ENCODE results near the gene TGFBR3.
A peak's percentile ranks its signal among the peaks of the same experiment; 100 is the strongest.

TGFBR3 gene

DNA sequence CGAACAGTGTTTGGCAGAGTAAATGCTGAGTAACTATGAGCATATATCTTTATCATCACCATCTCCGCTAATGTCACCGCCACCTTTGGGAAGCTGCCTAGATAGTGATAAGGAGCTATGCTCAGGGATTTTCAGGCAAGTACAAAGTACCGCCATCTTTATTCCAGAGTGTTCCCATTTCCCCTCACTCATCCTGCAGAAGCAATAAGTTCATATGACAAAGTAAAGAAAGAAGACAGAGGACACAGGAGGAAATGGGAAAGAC is 89.6 kb downstream of the TGFBR3 start:
- no peak for DNase-seq

DNA sequence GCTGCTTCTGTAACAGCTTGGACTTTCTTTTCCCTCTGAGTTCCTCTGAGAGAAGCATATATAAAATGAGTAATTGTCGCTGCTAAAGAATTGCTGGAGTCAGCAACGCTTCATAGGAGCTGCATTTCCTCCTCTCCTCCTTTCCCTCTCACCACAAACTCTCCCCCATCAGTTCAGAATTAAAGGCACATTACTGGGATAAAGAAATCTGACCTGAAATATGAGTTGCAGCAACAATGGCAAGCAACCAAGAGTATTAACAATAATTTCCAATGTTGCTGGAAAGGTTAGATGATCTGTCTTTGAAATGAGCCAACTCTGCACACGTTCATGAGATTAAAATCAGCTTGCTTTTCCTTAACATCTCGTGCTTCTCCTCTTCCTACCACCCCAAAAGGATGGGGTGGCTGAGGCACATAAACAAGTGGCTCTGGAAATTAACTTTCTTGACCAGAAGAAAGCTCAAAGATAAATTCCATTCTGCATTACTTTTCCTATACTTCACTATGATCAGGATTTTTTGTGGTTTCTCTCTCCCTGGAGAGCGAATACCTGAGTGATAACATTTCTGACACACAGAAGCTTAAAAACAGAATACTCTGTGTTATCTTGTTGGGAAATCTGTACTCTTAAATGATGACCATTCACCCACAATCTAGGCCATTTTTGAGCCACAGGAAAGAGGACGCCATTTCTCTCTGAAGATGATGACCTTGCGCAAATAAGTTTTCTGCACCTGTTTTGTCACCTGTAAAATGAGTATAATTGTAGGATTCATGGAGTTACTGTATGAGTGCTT is 90.2 kb downstream of the TGFBR3 start:
- DNase-seq: peak; percentile 30

DNA sequence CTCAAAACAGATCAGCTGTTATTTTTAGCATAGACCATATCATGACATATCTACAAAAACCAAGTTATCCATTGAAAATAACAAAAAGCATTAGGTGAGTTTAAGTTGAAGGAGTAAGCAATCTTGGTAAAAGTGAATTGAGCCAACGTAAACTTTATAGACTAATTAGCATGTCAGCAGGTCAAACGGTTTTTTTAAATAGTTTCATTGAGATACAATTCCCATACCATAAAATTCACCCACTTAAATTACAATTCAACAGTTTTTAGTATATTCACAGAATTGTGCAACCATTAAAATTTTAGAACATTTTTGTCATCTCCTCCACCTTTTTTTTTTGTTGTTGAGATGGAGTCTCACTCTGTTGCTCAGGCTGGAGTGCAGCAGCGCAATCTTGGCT is 92.1 kb downstream of the TGFBR3 start:
- DNase-seq: no peak

DNA sequence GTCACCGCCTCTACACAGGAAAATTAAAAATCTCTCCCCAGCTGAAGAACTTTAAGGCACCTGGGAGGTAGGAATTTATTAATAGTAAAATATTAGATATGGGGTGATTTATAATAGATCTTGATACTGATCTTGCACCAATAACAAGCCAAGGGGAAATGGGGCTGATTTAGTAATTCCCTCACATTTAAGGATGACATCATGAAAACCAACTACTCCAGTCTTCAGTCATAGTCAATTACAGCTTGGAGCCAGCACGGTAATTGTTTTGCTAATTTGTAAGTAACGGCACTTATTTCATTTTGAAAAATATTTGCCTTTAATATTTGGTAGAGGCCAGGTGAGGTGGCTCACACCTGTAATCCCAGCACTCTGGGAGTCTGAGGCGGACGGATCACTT is 92.8 kb downstream of the TGFBR3 start:
- DNase-seq: no peak

DNA sequence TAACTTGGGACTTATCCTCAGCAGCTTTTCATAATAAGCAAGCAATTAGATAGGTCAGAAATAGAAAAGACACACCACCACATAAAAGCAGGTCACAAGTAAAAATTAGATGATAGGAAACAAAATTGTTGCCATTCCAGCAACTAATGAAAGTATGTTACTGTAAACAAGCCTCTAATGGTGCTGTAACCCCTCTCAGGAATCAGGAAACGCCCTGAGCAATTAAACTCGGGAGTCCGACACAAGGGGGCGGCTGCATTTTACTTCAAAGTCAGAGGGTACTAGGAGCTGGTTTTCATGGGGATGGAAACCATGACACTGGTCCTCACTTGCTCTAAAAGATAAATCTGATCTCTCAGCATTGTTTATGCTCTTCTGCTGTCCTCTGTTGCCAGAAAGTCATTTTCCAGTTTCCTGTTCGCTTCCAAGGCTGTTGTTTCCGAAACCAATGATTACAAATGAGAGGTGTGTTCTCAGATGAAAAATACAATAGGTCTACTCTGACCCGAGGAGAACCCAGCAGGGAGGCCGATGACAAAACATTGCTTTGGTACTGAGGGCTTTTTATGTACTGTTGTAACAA is 93.4 kb downstream of the TGFBR3 start:
- no peak for DNase-seq

DNA sequence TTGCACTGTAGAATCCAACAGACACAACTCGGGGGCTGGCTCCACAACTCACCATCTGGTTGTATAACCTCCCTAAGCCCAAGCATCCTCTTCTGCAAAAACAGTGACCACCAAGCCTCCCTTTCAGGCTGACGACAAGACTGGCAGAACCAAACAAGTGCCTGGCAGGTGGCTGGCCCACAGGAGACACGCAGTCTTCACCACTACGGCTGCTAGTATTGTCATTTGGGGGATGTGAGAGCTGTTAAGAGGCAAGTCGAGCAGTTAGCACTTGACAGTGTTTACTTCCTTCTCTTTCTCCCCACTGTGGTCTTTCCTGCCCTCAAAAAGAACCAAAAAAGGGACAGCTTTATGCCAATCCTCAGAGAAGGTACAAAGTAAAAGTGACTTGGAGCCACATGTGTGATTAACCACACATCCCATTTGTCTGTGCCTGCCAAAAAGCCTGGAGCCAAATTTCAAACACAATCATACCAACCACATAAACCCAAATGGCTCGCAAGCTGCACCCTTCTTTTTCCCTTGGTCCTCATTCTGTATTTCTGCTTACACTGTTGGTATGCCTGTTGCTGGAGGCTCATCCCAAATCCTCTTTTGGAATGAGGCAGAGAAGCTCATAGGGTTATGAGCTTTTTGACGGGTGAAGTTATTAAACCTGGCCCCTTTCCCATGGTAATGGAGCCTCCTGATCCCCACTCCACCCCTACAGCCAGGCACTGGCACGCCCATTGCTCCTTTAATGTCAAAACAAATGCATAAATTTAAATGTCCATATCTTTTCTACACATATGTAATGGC is 94.1 kb downstream of the TGFBR3 start:
- DNase-seq: no peak

DNA sequence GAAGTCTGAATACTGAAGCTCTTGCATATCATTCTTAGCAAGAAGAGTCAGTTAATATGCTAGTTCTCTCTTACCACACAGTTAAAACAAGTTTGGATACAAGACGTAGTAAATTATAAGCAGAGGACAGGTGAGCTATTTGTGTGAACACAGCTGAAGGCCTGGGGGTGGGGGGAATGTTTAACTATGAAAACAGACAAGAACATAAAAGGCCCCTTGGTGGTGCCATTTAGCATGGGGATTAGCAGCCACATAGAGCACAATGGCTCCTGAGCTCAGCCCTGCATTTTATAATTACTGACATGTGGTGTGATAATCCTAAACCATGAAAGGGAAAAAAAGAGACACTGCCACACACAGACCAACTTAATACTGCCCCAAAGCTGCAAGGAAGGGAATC is 94.8 kb downstream of the TGFBR3 start:
- no peak for DNase-seq

DNA sequence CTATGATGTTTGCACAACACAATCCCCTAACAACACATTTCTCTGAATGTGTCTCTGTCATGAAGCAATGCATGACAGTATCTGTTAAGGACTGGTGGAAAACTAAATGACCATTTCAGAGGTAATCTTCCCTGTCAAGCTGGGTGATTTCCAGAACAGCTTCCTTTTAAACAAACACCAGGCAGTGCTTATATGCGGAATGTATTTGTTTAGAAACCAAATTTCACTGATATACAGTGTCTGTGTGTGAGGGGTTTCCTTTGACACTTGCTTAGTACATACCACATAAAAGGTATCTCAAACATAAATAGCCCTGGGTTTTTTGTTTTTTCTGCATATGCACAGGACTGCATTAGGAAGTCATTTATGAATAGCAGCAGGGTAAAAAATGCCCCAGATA is 95.6 kb downstream of the TGFBR3 start:
- DNase-seq: no peak

DNA sequence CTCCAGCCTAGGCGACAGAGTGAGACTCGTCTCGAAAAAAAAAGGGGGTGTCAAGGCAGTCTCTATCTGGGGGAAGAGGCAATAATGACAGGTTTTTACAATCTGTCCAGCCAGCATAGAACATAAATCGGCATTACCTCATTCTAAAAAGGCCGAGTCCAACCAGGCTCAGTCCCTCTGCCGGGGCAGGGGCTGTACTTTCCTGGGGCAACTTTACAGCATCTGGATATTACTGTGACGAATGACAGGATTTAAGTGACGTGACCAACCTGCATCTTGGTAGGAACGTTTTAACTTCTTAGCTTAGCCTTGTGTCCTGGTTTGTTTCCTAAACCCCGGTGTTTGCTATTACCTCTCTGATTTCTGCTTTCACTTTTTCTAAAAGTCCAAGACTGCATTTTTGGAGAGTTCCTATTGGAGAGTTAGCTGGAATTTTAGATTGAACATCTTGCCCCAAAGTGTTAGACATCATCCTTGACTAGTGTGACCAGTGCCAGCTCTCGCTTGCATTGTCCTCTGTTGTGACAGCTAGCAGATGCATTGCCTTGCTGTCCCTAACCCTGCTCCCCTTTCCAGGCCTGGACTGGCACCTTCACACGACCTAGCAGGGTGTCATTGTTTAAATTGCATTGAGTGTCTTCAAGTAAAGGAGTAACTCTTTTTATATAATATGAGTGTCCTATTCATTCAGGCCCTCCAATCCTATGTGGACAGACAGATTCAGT is 96.5 kb downstream of the TGFBR3 start:
- no peak for DNase-seq

DNA sequence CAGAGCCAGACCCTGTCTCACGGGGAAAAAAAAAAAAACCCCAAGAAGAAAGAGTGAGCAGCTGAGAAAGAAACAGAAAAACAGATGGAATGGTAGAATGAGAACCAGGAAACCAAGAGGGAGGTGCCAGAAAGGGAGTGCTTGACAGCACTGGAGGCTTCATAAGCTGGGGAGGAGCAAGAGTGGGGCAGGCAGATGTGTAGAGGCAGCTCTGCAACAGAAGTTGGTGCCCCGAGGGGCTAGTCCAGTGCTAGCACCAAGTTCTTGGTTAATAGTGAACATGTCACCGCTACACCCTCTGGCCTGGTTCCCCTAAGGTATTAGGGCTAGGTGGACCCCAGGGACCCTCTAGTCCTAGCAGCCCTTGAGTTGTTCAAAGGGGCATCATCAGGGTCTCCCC is 98.0 kb downstream of the TGFBR3 start:
- DNase-seq: no peak

DNA sequence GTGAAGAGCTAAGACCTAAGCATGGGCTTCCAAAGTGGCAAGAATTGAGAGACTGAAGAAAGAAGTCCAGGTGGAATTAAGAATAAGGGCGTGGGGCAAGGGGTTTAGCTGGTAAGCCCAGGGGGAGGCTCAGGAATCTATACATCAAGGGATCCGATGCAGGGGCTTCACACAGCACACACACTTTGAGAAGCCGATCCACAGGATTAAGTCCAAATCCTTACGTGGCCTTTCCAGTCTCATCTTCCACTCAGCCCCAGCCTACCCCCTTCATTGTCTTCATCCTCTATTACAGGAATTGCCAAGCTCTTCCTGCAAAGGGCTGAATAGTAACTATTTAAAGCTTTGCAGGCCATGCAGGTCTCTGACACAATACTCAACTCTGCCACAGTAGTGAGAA is 101.3 kb downstream of the TGFBR3 start:
- no peak for DNase-seq

DNA sequence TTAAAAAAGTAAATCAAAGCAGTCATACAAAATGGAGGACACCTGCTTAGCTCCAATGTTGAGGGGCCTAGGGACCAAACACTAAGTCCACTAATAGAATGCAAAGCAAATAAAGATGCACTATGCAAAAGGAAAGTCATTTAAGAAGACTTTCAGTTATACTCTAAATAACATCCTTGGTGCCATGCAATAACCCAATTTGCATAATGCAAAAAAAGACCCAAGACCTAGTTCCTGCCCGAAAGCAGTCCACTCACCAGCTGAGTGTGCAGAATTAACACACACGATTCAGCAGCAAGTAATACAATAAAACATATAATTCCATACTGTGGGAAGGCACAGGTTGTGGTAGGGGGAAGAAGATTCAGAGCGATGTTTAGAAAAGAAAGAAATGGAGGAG is 101.8 kb downstream of the TGFBR3 start:
- no peak for DNase-seq

DNA sequence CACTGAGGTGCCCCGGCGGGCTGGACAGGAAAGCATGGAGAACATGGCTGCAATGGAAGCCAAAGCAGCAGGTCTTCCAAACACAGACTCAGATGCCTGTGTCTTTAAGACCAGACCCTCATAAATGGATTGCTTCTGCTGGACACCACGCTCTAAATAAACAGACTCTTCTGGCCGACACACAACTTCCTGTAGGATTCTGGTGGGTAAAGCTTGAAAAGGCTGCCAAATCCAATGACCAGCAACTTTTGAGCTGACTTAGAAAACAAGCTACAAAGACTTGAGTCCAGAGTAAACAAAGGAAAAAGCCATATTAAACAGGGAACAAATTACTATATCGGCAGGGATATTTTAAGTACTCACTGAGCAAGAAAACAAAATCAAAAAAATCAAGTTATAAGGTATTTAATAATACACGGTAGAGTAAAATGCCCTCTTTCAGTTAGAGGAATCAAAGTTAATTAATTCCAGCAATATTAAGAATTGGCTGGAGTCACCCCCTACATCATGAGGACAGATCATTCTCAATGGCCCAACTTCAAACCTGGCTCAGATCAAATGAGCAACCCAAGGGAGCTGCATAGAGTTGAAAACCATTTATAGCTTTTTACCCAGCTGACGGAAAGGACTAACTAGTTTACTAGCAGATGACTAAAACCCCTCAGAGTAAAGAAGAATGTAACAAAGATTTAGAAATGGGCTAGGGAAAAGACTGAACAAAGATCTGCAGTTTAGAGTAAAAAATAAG is 102.4 kb downstream of the TGFBR3 start:
- peak; percentile 41 for DNase-seq

DNA sequence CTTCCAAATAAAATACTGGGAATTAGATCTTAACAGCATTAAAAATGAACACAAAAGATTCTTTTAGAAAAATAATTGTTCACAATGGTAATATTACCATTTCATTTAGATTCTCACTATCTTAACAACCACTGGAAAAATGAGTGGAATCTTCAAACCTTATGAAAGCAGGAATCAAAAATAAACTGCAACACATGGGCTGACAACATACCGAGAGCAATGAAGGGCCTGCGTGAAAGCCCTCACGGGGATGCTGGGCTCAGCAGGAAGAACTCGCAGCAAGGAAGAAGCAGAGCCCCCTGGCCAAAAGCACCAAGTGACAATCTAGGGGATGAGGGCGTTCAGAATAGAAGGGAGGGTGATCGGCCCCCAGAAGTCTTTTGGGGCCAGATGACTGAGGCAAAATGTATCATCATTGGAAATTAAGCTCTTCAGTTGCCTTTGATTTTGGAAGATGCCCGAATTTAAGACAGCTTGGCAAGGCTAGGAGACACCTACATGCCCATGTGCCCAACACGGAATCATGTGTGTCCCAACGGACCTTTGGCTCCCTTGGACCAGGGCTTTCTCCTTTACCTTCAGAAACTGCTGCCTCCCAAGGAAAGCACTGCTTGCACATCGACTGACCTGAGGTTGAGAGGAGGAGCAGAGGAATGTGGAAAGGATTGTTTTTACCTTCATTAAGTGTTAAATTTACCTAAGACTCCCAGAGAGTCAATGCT is 103.9 kb downstream of the TGFBR3 start:
- no peak for DNase-seq

DNA sequence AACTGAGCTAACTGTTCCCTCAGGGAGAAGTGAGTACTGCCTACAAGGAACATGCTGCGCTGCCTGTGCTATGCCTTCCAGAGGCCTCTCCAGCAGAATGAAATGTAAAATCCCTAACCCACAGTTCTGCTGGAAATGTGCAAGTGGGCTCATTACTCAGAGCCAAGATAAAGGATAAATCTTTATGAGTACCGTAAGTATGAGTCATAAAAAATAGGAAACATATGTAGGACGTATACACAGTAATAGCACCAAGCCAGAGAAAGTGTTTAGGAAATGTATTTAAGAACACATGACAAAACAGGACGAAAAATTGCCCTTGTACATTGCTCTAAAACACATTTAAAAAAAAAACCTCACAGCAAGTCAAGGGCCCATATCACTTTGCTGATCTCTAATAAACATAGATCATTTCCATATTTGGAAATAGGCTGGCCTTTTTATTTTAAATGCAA is 104.6 kb downstream of the TGFBR3 start:
- peak; percentile 94 for DNase-seq

DNA sequence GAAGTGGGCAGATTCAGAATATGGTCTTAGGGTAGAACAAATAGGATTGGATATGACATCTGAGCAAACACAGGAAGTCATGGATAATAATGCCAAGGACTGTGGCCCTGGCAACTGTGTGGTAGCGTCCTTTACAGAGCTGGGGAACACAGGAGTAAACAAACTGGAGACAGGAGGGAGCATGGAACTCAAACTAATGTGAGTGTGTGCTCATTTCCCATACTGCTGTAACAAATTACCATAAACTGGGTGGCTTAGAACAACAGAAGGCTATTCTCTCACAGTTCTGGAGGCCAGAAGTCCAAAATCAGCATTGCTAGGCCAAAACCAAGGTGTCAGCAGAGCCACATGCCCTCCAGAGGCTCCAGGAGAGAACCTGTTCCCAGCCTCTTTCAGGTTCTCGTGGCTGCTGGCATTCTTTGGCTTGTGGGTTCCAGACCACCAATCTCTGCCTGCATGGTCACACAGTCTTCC is 106.4 kb downstream of the TGFBR3 start:
- DNase-seq: no peak

DNA sequence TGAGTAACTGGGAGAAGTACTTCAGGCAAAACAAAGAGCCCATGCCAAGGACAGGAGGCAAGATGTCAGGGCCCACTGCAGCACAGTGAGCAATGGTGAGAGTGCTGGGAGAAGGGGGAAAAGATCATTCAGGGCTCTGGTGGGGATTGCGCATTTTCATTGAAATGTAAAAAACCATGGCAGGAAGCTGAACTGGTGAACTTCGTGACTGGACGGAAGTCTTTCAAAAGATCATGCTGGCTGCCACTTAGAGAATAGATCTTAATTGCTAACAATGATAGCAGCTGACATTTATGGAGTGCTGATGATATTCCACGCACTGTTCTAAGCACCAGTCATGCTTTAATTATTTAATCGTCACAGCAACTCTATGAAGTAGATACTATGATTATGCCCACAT is 107.0 kb downstream of the TGFBR3 start:
- DNase-seq: no peak

DNA sequence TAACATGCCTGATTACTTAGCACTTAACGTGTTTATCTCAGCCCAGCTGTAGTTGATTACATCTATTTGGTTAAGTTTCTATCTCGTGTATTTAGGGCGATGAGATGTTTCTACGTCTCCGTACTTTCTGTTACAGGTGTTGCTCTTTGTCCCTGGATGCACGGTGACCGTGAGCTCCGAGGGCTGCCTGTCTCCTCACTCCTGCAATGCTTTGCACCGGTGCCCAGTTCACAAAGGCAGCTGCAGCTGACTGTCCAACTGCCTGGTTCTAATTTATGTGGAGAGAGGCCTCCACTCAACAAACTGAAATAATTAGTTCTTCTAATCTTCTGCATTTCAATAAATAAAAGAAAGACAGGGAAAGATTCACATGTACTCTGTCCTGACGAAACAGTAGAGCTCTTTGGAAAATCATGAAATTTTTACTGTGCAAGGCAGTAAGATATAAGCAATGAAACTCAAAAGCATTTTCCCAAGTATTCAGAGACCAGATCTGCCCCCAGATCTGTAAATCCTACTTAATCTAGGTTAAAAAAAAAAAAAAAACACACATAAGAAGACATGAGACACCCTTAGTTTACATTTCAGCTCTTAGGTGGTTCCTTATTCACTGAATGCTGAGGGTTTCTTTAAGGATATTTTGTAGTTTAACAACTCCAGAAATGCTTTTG is 108.2 kb downstream of the TGFBR3 start:
- no peak for DNase-seq

DNA sequence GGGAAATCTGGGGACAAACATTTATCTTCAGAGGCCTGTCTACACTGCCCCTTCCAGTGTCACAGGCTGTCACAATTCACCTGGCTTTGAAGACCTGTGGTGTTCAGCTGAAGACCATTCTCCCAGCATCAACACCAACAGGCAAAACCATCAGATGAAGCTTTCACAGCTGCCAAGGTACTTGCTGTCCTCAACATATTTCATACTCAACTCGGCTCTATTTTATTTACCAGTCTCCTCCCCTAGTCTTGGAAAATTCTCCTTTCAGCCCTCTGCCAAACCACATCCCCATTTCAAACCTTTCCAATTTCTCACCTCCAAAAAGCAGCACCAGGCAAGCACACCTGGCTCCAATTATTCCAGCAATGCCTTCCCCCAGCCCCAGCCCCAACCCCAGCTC is 108.8 kb downstream of the TGFBR3 start:
- no peak for DNase-seq

DNA sequence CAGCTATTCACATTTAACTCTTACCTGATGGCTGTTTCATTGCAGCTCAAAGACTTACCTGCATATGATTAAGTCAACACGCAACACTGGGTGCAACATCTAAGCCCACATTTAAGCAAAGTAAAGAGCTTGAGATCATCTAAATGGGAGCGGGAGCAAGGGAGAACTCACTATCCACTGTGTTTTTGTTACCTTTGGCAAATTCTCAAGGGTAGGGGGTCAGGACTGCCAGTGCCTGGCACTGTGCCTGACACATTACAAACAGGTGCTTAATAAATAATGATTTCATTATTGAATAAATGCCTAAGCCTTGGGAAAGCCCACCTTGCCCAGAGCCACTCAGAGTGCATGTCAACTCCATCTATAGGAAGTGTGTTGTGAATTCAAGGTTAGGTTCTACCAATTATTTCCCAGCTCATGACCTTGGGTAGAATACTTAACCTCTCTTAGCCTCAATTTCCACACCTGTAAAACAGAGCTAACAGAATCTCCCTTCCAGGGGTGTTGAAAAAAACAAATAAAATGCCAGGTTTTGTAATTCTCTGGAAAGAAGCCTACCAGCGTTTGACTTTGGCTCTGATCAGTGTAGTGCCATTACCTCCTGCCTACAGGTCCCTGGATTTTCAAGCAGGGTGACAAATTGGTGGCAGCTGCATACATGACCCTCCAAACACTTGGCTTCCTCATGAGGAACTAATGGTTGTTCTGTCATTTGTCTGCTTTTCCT is 109.7 kb downstream of the TGFBR3 start:
- no peak for DNase-seq

DNA sequence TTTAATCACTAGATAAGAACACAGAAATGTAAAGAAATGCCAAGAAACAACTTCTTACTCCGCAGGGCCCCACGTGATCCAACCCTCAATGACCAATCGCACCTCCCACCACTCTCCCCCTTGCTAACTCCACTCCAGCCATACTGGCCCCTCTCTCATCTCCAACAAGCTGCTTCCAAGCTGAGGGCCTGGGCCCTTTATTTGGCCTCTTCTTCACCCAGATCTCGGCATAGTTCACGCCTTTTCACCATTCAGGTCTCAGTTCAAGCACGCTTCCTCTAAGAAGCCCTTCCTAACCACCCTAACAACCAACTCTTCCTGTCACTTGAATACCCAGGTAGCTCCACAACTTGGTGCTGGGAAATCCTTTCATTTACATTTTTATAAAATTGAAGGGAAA is 110.7 kb downstream of the TGFBR3 start:
- no peak for DNase-seq

Data from HCEC 1CT (cell line).